ENCODE measurements around the gene CDH18. TPM values are rescaled to one million over a fixed set of nuclear protein-coding genes. Genes with fewer than 3 reads are reported as not detected.

The CDH18 gene
- total and polyA plus RNA-seq, 2 donors (not counting 1 experiment from before 2014, with no cell fraction given) = 0.16 to 0.33 TPM

- H3K4me3 ChIP-seq (replicated peaks in 1 of 4; ENCODE audit: control extremely low read depth in 1 of 4, insufficient read depth in 1 of 4, low read depth in 3 of 4, low read length in 4 of 4) = no peak overlapping the region
- no peaks in the 10 kb centered on the region for H4K20me1 ChIP-seq (ENCODE audit: control insufficient read depth, extremely low read depth, insufficient read depth, low read length)
- H3K79me2 ChIP-seq (ENCODE audit: control insufficient read depth, insufficient read depth, low read length) = no peaks in the 10 kb centered on the region
- H3K27ac ChIP-seq (ENCODE audit: insufficient read depth, low read length) = no peak overlapping the region
- H3K4me1 ChIP-seq (ENCODE audit: control insufficient read depth, extremely low read depth, insufficient read depth, low read length) = no peaks in the 10 kb centered on the region
- H3K4me2 ChIP-seq (ENCODE audit: extremely low read depth, insufficient read depth, low read length) = no peak overlapping the region
- H3K9me3 ChIP-seq (ENCODE audit: control insufficient read depth, insufficient read depth, low read depth, low read length) = no peaks in the 10 kb centered on the region
- TF ChIP-seq EZH2 (IDR thresholded peaks at IDR 0.05; ENCODE audit: low read length, missing control alignments) (no peak), CTCF (conservative IDR thresholded peaks at IDR 0.05 in 1 of 2, IDR thresholded peaks at IDR 0.05 in 1 of 2; ENCODE audit: low read depth in 1 of 2, low read length in 2 of 2) (no peak)
- H3K27me3 ChIP-seq (ENCODE audit: control insufficient read depth, insufficient read depth, low read length) = no peaks in the 10 kb centered on the region
- H3K9ac ChIP-seq (ENCODE audit: insufficient read depth, low read length) = no peak overlapping the region
- peak in 1 of 2 donors; percentile 66 for DNase-seq (ENCODE audit: low read depth in 2 of 2)
- H2AFZ ChIP-seq (ENCODE audit: low read length) = no peak overlapping the region
- no peaks in the 10 kb centered on the region for H3K36me3 ChIP-seq (ENCODE audit: control insufficient read depth, insufficient read depth, low read length)
Measured at GRCh38 chr5:19531374-19531952, 456.5 kb downstream of the CDH18 start.

DNA sequence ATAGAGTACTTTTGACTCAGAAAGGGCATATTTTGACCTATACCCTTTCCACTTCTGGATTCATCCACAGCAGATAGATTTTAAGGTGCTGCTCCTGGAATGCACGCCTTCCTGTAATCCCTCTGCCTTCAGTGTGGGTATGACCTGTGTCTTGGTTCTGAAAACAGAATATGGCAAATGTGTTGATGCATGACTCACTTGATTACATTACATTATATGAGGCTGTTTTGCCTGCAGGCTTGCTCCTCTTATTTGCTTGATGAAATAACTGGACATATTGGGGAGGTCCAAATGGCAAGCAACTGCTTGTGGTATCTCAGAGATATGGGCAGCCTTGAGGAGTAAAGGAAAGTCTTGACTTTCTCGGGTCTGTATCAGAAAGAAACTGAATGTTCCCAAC is 468.6 kb downstream of the CDH18 start:
- H4K20me1 ChIP-seq (ENCODE audit: control insufficient read depth, extremely low read depth, insufficient read depth, low read length) = no peaks in the 10 kb centered on the region
- H3K4me2 ChIP-seq (ENCODE audit: extremely low read depth, insufficient read depth, low read length) = no peak overlapping the region
- no peak overlapping the region for H3K27ac ChIP-seq (ENCODE audit: insufficient read depth, low read length)
- no peak overlapping the region for H2AFZ ChIP-seq (ENCODE audit: low read length)
- no peaks in the 10 kb centered on the region for H3K79me2 ChIP-seq (ENCODE audit: control insufficient read depth, insufficient read depth, low read length)
- TF ChIP-seq EZH2 (IDR thresholded peaks at IDR 0.05; ENCODE audit: low read length, missing control alignments) (no peak), CTCF (conservative IDR thresholded peaks at IDR 0.05 in 1 of 2, IDR thresholded peaks at IDR 0.05 in 1 of 2; ENCODE audit: low read depth in 1 of 2, low read length in 2 of 2) (no peak)
- no peak overlapping the region for H3K4me3 ChIP-seq (replicated peaks in 1 of 4; ENCODE audit: control extremely low read depth in 1 of 4, insufficient read depth in 1 of 4, low read depth in 3 of 4, low read length in 4 of 4)
- no peak for DNase-seq (ENCODE audit: low read depth in 2 of 2)
- no peaks in the 10 kb centered on the region for H3K27me3 ChIP-seq (ENCODE audit: control insufficient read depth, insufficient read depth, low read length)
- H3K36me3 ChIP-seq (ENCODE audit: control insufficient read depth, insufficient read depth, low read length) = no peaks in the 10 kb centered on the region
- H3K9me3 ChIP-seq (ENCODE audit: control insufficient read depth, insufficient read depth, low read depth, low read length) = no peaks in the 10 kb centered on the region
- no peak overlapping the region for H3K9ac ChIP-seq (ENCODE audit: insufficient read depth, low read length)
- H3K4me1 ChIP-seq (ENCODE audit: control insufficient read depth, extremely low read depth, insufficient read depth, low read length) = no peaks in the 10 kb centered on the region

DNA sequence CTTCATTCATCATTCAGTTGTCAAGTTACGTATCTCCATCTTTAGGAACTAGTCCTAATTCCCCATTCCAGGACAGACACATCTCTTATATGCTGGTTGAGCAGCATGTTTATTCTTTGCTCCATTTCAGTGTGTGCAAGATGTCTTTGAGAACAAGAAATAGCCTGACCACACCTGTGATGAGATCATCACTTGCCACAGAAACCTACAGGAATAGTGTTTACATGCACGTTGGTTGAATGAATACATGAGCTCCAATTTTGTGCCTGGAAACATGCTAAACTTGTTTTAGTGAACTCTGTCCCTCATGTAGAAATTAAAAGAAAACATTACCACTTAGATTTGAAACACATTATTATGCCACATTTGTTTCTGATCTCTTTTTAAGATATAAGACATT is 489.1 kb downstream of the CDH18 start:
- DNase-seq (ENCODE audit: low read depth in 2 of 2) = no peak
- Histone ChIP-seq H3K4me2 (ENCODE audit: extremely low read depth, insufficient read depth, low read length) (no peak overlapping the region), H4K20me1 (ENCODE audit: control insufficient read depth, extremely low read depth, insufficient read depth, low read length) (no peaks in the 10 kb centered on the region), H3K4me1 (ENCODE audit: control insufficient read depth, extremely low read depth, insufficient read depth, low read length) (no peaks in the 10 kb centered on the region), H3K9ac (ENCODE audit: insufficient read depth, low read length) (no peak overlapping the region), H3K79me2 (ENCODE audit: control insufficient read depth, insufficient read depth, low read length) (no peaks in the 10 kb centered on the region), H3K4me3 (replicated peaks in 1 of 4; ENCODE audit: control extremely low read depth in 1 of 4, insufficient read depth in 1 of 4, low read depth in 3 of 4, low read length in 4 of 4) (no peak overlapping the region), H3K27ac (ENCODE audit: insufficient read depth, low read length) (no peak overlapping the region), H3K36me3 (ENCODE audit: control insufficient read depth, insufficient read depth, low read length) (no peaks in the 10 kb centered on the region), H2AFZ (ENCODE audit: low read length) (no peak overlapping the region), H3K9me3 (ENCODE audit: control insufficient read depth, insufficient read depth, low read depth, low read length) (no peaks in the 10 kb centered on the region), H3K27me3 (ENCODE audit: control insufficient read depth, insufficient read depth, low read length) (no peaks in the 10 kb centered on the region)
- TF ChIP-seq EZH2 (IDR thresholded peaks at IDR 0.05; ENCODE audit: low read length, missing control alignments) (no peak), CTCF (conservative IDR thresholded peaks at IDR 0.05 in 1 of 2, IDR thresholded peaks at IDR 0.05 in 1 of 2; ENCODE audit: low read depth in 1 of 2, low read length in 2 of 2) (no peak)

Measured in fibroblast of lung (primary cell).